NCI-H2227 (cell line): Measurements from ENCODE around the gene UBE2O.
"Not testable (repeated sequence)": the region's sequence is repeated elsewhere in the genome, so short reads cannot be mapped to it uniquely, and the experiment has no call there.

Source experiments
- DNase-seq: peaks from one replicate; lab custom pipeline; 2025; ENCODE audit not compliant: unreplicated experiment; lab: John Stamatoyannopoulos, UW

UBE2O gene

GRCh38 chr17:76353004-76353598, 99.9 kb downstream of the UBE2O start:
- peak; percentile 57 for DNase-seq

- no peak for DNase-seq
These were observed 101.4 kb downstream of the UBE2O start for GRCh38 chr17:76351526-76352071.

GRCh38 chr17:76350463-76350862, 102.5 kb downstream of the UBE2O start:
- DNase-seq = no peak

DNA sequence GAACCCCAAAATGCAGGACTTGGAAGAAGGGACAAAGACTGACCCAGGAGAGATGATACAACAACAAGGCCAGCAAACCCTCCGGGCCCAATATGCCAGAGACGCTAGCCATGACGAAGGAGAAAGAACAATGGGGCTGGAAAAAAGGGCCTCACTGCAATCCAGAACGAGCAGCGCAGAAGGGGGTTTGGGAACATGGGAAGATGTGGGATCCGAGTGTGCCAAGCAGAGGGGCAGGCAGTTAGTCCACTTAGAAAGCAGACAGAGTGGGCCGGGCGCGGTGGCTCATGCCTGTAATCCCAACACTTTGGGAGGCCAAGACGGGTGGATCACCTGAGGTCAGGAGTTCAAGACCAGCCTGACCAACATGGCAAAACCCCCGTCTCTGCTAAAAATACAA, 106.0 kb downstream of the UBE2O start:
- DNase-seq = not testable (repeated sequence)

GRCh38 chr17:76345377-76345974, 107.5 kb downstream of the UBE2O start:
- no peak for DNase-seq

DNA sequence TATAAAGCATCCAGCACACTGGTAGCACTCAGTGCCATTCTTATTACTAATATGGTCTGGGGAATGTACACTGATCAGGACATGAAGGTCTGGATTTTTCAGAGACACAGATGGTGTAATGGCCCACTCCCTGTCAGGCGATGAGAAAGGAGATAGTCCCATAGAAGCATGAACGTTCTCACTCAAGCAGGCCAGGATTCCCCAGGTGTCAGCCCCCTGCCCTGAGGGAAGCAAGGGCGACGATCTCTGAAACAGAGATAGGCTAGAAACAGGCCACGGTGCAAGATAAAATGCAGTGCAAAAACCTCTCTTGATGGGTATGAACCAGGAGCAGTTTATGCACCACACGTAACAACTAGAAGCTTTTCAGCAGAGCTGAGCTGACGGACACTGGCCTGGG, 109.8 kb downstream of the UBE2O start:
- no peak for DNase-seq

GRCh38 chr17:76341301-76341700, 111.7 kb downstream of the UBE2O start:
- no peak for DNase-seq
